K562 (cell line): ENCODE data around the gene AGO3. TPM values are rescaled to one million over a fixed set of nuclear protein-coding genes. Genes with fewer than 3 reads are reported as not detected.

ENCODE experiments used
- CBX2 ChIP-seq: fragments of 200-600 bp; sonication (generic); IDR thresholded peaks from one replicate; pipeline ENCODE4 v1.6.1; 2012; ENCODE audit warnings: mild to moderate bottlenecking, low read length, inconsistent platforms; ENCODE audit not compliant: insufficient read depth, poor library complexity, severe bottlenecking
- KAT2B ChIP-seq: IDR thresholded peaks from one replicate; pipeline ENCODE4 v1.6.1; 2012; ENCODE audit warnings: low read depth, mild to moderate bottlenecking, control low read depth, inconsistent platforms, low read length, moderate library complexity
- NFIC ChIP-seq: fragments of 450-650 bp; IDR thresholded peaks from 2 replicates; pipeline ENCODE4 v1.6.1; 2017; ENCODE audit warnings: mild to moderate bottlenecking, inconsistent platforms
- PHF20 ChIP-seq: fragments of 450-650 bp; IDR thresholded peaks from 2 replicates; pipeline ENCODE4 v1.6.1; 2018; ENCODE audit not compliant: partially characterized antibody
- RAD51 ChIP-seq: fragments of 450-650 bp; IDR thresholded peaks from 2 replicates; pipeline ENCODE4 v1.7.1; 2016; ENCODE audit warnings: low read depth, mild to moderate bottlenecking, borderline replicate concordance
- TEAD4 ChIP-seq, 2 experiments: sonication (generic) in 1 of 2; formaldehyde crosslinking in 1 of 2; IDR thresholded peaks; 2 replicates each; pipeline versions ENCODE4 v1.6.1 to v1.8.0; 2012 to 2022; ENCODE audit warnings: borderline replicate concordance in 1 of 2, inconsistent platforms in 1 of 2, low read length in 1 of 2, mild to moderate bottlenecking in 1 of 2, missing genetic modification reagents in 1 of 2
- U2AF2 ChIP-seq: fragments of 200-400 bp; formaldehyde crosslinking; optimal IDR thresholded peaks from 2 replicates; pipeline ENCODE3; 2017; ENCODE audit warnings: low read depth, mild to moderate bottlenecking, low read length
- ZKSCAN8 ChIP-seq: fragments of 200-800 bp; sonication (Bioruptor generic); IDR thresholded peaks from 2 replicates; pipeline ENCODE4 v1.6.1; 2016; ENCODE audit warnings: missing genetic modification characterization, missing compliant biosample characterization
- polyA plus RNA-seq, 8 experiments: library from polyadenylated mRNA; depleted of rRNA in 4 of 8; stranded (reverse) in 5 of 8; unstranded in 3 of 8; fragments of >200 nt; fragmentation: Nextera tagmentation in 2 of 8; fragmentation: Illumina TruSeq in 1 of 8; extraction: Ambion mirVana in 2 of 8; extraction: Trizol in 1 of 8; gene quantifications; 2 replicates each; pipeline versions ENCODE4 v1.2.1 to v1.2.3, GENCODE V29; 2011 to 2014; ENCODE audit warnings: inconsistent platforms in 1 of 8, missing spikeins in 1 of 8
- total RNA-seq, 7 experiments: library from RNA; depleted of rRNA in 6 of 7; stranded (reverse); fragments of >200 nt in 6 of 7; fragmentation: Illumina TruSeq in 2 of 7; extraction: Trizol in 2 of 7; gene quantifications; 2 replicates each; pipeline versions ENCODE4 v1.2.1 to v1.2.3, GENCODE V29; 2011 to 2021; ENCODE audit warnings: low replicate concordance in 1 of 7
- TF ChIP-seq, protein P1 (sequence below), 3 experiments: fragments of 200-800 bp in 1 of 3; fragments of 250-450 bp in 1 of 3; fragments of 450-650 bp in 1 of 3; sonication (Bioruptor Pico) in 1 of 3; sonication (Bioruptor generic) in 1 of 3; formaldehyde crosslinking in 1 of 3; IDR thresholded peaks; 2 replicates each; pipeline versions ENCODE4 v1.6.1 to v1.8.0; 2016 to 2022; ENCODE audit warnings: mild to moderate bottlenecking in 2 of 3, missing genetic modification characterization in 2 of 3, missing compliant biosample characterization in 1 of 3, moderate library complexity in 1 of 3
- TF ChIP-seq, protein P2 (sequence below): fragments of 450-650 bp; IDR thresholded peaks from 2 replicates; pipeline ENCODE4 v1.6.1; 2018; ENCODE audit not compliant: partially characterized antibody
- TF ChIP-seq, protein P3 (sequence below), 3 experiments: IDR thresholded peaks in 2 of 3; conservative IDR thresholded peaks in 1 of 3; 2 replicates each; pipeline ENCODE4 v1.5.1; 2011 to 2012; ENCODE audit warnings: low read length in 3 of 3, mild to moderate bottlenecking in 3 of 3, control low read depth in 2 of 3, improper control_type of control experiment in 1 of 3, inconsistent platforms in 1 of 3, low read depth in 1 of 3, mixed read lengths in 1 of 3, moderate library complexity in 1 of 3; ENCODE audit not compliant: insufficient read depth in 2 of 3

AGO3 gene
- total and polyA plus RNA-seq, 9 of the 15 experiments (the other 6 are each of a cell fraction or from before 2014, with no cell fraction given): 4.5 to 41.5 (median 22.7) TPM

DNA sequence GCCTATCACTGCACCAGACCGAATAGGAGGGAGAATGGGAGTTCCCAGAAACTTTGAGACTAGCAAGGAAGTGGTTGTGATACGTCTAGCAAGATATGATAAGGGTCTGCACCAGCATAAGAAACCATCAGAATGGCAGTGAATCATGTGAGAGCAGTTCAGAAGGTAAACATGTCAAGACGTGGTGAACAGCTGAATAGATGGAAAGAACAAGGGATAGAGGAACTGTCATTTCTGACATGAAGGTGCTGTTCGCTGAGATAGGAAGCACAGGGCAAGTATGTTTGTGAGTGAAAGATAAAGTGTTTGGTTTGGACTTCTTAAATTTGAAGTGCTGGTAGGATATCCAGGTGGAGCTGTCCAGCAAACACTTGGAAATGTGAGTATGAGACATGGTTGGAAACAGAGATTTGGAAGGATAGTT, 49.0 kb upstream of the AGO3 start (continued):
- TF ChIP-seq, protein P1, sequence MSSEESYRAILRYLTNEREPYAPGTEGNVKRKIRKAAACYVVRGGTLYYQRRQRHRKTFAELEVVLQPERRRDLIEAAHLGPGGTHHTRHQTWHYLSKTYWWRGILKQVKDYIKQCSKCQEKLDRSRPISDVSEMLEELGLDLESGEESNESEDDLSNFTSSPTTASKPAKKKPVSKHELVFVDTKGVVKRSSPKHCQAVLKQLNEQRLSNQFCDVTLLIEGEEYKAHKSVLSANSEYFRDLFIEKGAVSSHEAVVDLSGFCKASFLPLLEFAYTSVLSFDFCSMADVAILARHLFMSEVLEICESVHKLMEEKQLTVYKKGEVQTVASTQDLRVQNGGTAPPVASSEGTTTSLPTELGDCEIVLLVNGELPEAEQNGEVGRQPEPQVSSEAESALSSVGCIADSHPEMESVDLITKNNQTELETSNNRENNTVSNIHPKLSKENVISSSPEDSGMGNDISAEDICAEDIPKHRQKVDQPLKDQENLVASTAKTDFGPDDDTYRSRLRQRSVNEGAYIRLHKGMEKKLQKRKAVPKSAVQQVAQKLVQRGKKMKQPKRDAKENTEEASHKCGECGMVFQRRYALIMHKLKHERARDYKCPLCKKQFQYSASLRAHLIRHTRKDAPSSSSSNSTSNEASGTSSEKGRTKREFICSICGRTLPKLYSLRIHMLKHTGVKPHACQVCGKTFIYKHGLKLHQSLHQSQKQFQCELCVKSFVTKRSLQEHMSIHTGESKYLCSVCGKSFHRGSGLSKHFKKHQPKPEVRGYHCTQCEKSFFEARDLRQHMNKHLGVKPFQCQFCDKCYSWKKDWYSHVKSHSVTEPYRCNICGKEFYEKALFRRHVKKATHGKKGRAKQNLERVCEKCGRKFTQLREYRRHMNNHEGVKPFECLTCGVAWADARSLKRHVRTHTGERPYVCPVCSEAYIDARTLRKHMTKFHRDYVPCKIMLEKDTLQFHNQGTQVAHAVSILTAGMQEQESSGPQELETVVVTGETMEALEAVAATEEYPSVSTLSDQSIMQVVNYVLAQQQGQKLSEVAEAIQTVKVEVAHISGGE (CRISPR knock-in tag; IDR thresholded peaks at IDR 0.05): no peak
- TF ChIP-seq TEAD4 (IDR thresholded peaks at IDR 0.05; ENCODE audit: low read length) (peak; percentile 87), TEAD4 (CRISPR knock-in tag; IDR thresholded peaks at IDR 0.05; ENCODE audit: borderline replicate concordance) (no peak), CBX2 (no peak), ZKSCAN8 (no peak; the same call in 1 of the 2 replicates), U2AF2 (no peak), KAT2B (no peak), RAD51 (peak; percentile 27; the same call in 1 of the 2 replicates), NFIC (peak; percentile 44; the same call in 1 of the 2 replicates), PHF20 (peak; percentile 73)
- TF ChIP-seq, protein P2, sequence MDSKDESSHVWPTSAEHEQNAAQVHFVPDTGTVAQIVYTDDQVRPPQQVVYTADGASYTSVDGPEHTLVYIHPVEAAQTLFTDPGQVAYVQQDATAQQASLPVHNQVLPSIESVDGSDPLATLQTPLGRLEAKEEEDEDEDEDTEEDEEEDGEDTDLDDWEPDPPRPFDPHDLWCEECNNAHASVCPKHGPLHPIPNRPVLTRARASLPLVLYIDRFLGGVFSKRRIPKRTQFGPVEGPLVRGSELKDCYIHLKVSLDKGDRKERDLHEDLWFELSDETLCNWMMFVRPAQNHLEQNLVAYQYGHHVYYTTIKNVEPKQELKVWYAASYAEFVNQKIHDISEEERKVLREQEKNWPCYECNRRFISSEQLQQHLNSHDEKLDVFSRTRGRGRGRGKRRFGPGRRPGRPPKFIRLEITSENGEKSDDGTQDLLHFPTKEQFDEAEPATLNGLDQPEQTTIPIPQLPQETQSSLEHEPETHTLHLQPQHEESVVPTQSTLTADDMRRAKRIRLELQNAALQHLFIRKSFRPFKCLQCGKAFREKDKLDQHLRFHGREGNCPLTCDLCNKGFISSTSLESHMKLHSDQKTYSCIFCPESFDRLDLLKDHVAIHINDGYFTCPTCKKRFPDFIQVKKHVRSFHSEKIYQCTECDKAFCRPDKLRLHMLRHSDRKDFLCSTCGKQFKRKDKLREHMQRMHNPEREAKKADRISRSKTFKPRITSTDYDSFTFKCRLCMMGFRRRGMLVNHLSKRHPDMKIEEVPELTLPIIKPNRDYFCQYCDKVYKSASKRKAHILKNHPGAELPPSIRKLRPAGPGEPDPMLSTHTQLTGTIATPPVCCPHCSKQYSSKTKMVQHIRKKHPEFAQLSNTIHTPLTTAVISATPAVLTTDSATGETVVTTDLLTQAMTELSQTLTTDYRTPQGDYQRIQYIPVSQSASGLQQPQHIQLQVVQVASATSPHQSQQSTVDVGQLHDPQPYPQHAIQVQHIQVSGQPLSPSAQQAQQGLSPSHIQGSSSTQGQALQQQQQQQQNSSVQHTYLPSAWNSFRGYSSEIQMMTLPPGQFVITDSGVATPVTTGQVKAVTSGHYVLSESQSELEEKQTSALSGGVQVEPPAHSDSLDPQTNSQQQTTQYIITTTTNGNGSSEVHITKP: peak; percentile 45
- TF ChIP-seq, protein P3, sequence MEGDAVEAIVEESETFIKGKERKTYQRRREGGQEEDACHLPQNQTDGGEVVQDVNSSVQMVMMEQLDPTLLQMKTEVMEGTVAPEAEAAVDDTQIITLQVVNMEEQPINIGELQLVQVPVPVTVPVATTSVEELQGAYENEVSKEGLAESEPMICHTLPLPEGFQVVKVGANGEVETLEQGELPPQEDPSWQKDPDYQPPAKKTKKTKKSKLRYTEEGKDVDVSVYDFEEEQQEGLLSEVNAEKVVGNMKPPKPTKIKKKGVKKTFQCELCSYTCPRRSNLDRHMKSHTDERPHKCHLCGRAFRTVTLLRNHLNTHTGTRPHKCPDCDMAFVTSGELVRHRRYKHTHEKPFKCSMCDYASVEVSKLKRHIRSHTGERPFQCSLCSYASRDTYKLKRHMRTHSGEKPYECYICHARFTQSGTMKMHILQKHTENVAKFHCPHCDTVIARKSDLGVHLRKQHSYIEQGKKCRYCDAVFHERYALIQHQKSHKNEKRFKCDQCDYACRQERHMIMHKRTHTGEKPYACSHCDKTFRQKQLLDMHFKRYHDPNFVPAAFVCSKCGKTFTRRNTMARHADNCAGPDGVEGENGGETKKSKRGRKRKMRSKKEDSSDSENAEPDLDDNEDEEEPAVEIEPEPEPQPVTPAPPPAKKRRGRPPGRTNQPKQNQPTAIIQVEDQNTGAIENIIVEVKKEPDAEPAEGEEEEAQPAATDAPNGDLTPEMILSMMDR (IDR thresholded peaks at IDR 0.05 in 2 of 3, conservative IDR thresholded peaks at IDR 0.05 in 1 of 3; ENCODE audit: insufficient read depth in 2 of 3, low read depth in 1 of 3, low read length in 3 of 3): no peak
